Endodermal cell (in vitro differentiated cells): Measurements from ENCODE around the gene FZD2. TPM values are rescaled to one million over a fixed set of nuclear protein-coding genes. Genes with fewer than 3 reads are reported as not detected.
"Not testable (repeated sequence)": the region's sequence is repeated elsewhere in the genome, so short reads cannot be mapped to it uniquely, and the experiment has no call there.

ENCODE experiments used
- DNase-seq: peaks from one replicate; pipeline ENCODE4 v3.0.0-alpha.2; 2017
- H3K27ac ChIP-seq: 2 replicates; pipeline ENCODE4 v1.5.1; 2013; ENCODE audit warnings: mild to moderate bottlenecking, low read depth, low read length, moderate library complexity
- H3K27me3 ChIP-seq: 2 replicates; pipeline ENCODE4 v1.6.1; 2013; ENCODE audit warnings: mild to moderate bottlenecking, low read length, moderate library complexity; ENCODE audit not compliant: insufficient read depth, control insufficient read depth, poor library complexity, severe bottlenecking
- H3K36me3 ChIP-seq: 2 replicates; pipeline ENCODE4 v1.7.0; 2013; ENCODE audit warnings: mild to moderate bottlenecking, low read length, moderate library complexity; ENCODE audit not compliant: control insufficient read depth, insufficient read depth
- H3K4me1 ChIP-seq: one replicate; pipeline ENCODE4 v1.7.0; 2013; ENCODE audit warnings: low read length; ENCODE audit not compliant: control insufficient read depth, insufficient read depth
- H3K4me3 ChIP-seq: 2 replicates; pipeline ENCODE4 v1.5.1; 2013; ENCODE audit warnings: mild to moderate bottlenecking, low read length, moderate library complexity
- H3K9ac ChIP-seq: 2 replicates; pipeline ENCODE4 v1.6.1; 2013; ENCODE audit warnings: mild to moderate bottlenecking, low read length, moderate library complexity; ENCODE audit not compliant: poor library complexity, severe bottlenecking; ENCODE audit errors: extremely low read depth
- H3K9me3 ChIP-seq: 2 replicates; pipeline ENCODE4 v1.6.1; 2013; ENCODE audit warnings: mild to moderate bottlenecking, low read length, moderate library complexity; ENCODE audit not compliant: control insufficient read depth
- H3K27ac Mint-ChIP-seq: 2 replicates; pipeline ENCODE4 v1.8.0; 2020; ENCODE audit warnings: mixed read lengths
- H3K27me3 Mint-ChIP-seq: 2 replicates; pipeline ENCODE4 v1.8.0; 2021; ENCODE audit warnings: mild to moderate bottlenecking, mixed read lengths; ENCODE audit not compliant: insufficient read depth
- H3K36me3 Mint-ChIP-seq: 2 replicates; pipeline ENCODE4 v1.8.0; 2020; ENCODE audit warnings: low read depth, mixed read lengths
- H3K4me1 Mint-ChIP-seq: 2 replicates; pipeline ENCODE4 v1.8.0; 2020; ENCODE audit warnings: mixed read lengths
- H3K4me3 Mint-ChIP-seq: 2 replicates; pipeline ENCODE4 v1.8.0; 2020; ENCODE audit warnings: mild to moderate bottlenecking, moderate library complexity, mixed read lengths
- H3K9me3 Mint-ChIP-seq: 2 replicates; pipeline ENCODE4 v1.8.0; 2020; ENCODE audit warnings: mild to moderate bottlenecking, mixed read lengths
- WGBS, 2 experiments: methylation state at CpG; one replicate each; pipeline versions ENCODE4 v1.1.5 to v1.1.7; 2013; ENCODE audit warnings: missing lambda C conversion rate in 2 of 2, mixed read lengths in 1 of 2; ENCODE audit not compliant: insufficient coverage in 1 of 2, insufficient read length in 1 of 2; 5-methylcytosine and 5-hydroxymethylcytosine counted together
- total RNA-seq, 2 donors: library from RNA; stranded (reverse); fragmentation: NEBNext Ultra II Directional in 1 of 2; extraction: Animal tissue kit (Norgen Biotek cat#: 25700) in 1 of 2; gene quantifications; 2 replicates in 1 of 2; 3 replicates in 1 of 2; pipeline ENCODE4 v1.2.1, GENCODE V29; 2021
- TF ChIP-seq, protein P1 (sequence below): fragments of 200-600 bp; sonication (generic); conservative IDR thresholded peaks from 2 replicates; pipeline ENCODE4 v1.5.0; 2021; ENCODE audit warnings: antibody characterized with exemption, mild to moderate bottlenecking

FZD2 gene
- total RNA-seq, 2 donors from 2014 or later: 20.6 to 21.9 TPM

DNA sequence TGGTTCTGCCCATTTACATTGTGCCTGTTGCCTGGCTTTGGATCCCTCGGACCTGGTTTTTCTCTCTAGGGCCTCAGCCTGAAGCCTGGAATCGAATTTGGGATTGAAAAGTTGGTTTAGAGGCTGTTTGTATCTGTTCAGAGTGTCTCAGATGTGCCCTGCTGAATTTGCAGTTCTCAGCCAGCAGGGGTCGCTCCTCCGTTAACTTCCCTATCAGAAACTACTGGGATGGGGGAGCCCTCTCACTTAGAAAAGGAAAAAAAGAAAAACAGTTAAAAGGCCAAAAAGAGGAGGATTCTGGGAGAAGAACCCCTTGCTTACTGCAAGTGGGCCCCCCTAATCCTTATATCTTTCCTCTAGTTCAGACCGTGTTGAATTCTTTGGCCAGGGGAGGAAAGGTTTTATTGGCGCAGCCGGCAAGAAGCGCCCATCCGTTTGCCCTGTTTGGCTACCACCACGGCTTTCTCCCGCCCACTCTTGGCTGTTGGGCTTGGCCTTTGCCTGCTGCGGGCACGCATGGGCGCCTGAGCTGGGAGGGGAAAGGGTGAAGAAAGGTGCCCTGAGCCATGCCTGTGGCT is 8.7 kb downstream of the FZD2 start:
- no peaks in the 10 kb centered on the region for H3K27me3 ChIP-seq
- H3K27me3 Mint-ChIP-seq: peaks cover 23% of the 10 kb centered on the region
- peak; percentile 78 for DNase-seq
- H3K4me1 ChIP-seq: no peaks in the 10 kb centered on the region
- no peak overlapping the region for H3K4me3 ChIP-seq
- H3K4me3 Mint-ChIP-seq: no peak overlapping the region
- peaks cover 2% of the 10 kb centered on the region for H3K36me3 Mint-ChIP-seq
- peaks cover 9% of the 10 kb centered on the region for H3K9me3 ChIP-seq
- H3K27ac ChIP-seq: no peak overlapping the region
- WGBS, 2 experiments: 85 to 100% methylated on average over 10 to 14 of the region's 14 CpGs
- H3K4me1 Mint-ChIP-seq: peaks cover 17% of the 10 kb centered on the region
- H3K36me3 ChIP-seq: no peaks in the 10 kb centered on the region
- H3K9ac ChIP-seq: no peak overlapping the region
- H3K27ac Mint-ChIP-seq: no peak overlapping the region
- TF ChIP-seq, protein P1, sequence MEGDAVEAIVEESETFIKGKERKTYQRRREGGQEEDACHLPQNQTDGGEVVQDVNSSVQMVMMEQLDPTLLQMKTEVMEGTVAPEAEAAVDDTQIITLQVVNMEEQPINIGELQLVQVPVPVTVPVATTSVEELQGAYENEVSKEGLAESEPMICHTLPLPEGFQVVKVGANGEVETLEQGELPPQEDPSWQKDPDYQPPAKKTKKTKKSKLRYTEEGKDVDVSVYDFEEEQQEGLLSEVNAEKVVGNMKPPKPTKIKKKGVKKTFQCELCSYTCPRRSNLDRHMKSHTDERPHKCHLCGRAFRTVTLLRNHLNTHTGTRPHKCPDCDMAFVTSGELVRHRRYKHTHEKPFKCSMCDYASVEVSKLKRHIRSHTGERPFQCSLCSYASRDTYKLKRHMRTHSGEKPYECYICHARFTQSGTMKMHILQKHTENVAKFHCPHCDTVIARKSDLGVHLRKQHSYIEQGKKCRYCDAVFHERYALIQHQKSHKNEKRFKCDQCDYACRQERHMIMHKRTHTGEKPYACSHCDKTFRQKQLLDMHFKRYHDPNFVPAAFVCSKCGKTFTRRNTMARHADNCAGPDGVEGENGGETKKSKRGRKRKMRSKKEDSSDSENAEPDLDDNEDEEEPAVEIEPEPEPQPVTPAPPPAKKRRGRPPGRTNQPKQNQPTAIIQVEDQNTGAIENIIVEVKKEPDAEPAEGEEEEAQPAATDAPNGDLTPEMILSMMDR: peak; percentile 72
- H3K9me3 Mint-ChIP-seq: peaks cover 29% of the 10 kb centered on the region

DNA sequence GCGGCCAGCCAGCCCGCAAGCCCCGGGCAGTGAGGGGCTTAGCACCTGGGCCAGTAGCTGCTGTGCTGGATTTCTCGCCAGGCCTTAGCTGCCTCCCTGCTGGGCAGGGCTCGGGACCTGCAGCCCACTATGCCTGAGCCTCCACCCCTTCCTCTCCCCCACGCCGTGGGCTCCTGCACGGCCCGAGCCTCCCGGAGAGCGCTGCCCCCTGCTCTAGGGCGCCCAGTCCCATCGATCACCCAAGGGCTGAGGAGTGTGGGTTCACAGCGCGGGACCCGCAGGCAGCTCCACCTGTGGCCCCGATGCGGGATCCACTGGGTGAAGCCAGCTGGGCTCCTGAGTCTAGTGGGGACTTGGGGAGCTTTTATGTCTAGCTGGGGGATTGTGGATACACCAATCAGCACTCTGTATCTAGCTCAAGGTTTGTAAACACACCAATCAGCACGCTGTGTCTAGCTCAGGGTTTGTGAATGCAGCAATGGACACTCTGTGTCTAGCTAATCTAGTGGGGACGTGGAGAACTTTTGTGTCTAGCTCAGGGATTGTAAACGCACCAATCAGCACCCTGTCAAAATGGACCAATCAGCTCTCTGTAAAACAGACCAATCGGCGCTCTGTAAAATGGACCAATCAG is 11.1 kb downstream of the FZD2 start:
- Mint-ChIP-seq H3K27me3 (peaks cover 11% of the 10 kb centered on the region), H3K9me3 (peaks cover 29% of the 10 kb centered on the region)
- not testable (repeated sequence) for H3K36me3 Mint-ChIP-seq, H3K4me1 Mint-ChIP-seq, H3K4me1 ChIP-seq, H3K27ac ChIP-seq, H3K9me3 ChIP-seq, H3K9ac ChIP-seq, H3K4me3 Mint-ChIP-seq, H3K27me3 ChIP-seq, DNase-seq, H3K36me3 ChIP-seq, H3K27ac Mint-ChIP-seq, H3K4me3 ChIP-seq
- WGBS, 2 experiments: 90% methylated on average over 4 to 22 of the region's 23 CpGs

DNA sequence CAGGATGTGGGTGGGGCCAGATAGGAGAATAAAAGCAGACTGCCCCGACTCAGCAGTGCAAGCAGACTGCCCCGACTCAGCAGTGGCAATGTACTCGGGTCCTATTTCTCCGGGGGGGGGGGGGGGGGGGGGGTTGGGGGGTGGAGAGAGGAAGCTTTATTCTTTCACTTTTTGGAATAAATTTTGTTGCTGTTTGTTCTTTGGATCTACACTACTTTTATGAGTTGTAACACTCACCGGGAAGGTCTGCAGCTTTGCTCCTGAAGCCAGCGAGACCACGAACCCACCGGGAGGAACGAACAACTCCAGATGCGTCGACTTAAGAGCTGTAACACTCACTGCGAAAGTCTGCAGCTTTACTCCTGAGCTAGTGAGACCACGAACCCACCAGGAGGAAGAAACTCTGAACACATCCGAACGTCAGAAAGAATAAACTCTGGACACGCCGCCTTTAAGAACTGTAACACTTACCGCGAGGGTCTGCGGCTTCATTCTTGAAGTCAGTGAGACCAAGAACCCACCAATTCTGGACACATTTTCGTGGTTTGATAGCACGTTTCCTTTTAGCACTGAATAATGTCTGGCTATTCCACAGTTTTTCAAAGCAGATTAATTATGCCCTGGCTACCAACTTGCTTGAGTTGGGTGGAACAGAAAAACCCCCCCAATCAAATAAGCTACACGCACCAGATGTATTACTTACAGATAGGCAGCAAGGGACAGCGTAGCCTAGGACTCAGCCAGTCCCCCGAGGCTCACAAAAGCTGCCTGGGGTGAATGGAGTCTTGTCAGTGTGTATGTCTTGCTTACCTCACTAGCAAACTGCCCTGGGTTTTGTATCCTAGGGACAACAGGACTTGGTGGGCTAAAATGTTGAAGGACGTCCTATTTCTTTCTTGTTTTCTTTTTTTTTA is 11.9 kb downstream of the FZD2 start:
- H3K4me3 Mint-ChIP-seq: no peak overlapping the region
- H3K4me1 Mint-ChIP-seq: no peaks in the 10 kb centered on the region
- H3K27me3 Mint-ChIP-seq: peaks cover 13% of the 10 kb centered on the region
- no peak overlapping the region for H3K27ac Mint-ChIP-seq
- Histone ChIP-seq H3K4me3 (no peak overlapping the region), H3K36me3 (no peaks in the 10 kb centered on the region), H3K9me3 (peaks cover 9% of the 10 kb centered on the region), H3K4me1 (no peaks in the 10 kb centered on the region), H3K27me3 (no peaks in the 10 kb centered on the region), H3K27ac (peak overlapping the region; percentile 60), H3K9ac (no peak overlapping the region)
- WGBS, 2 experiments: 69% methylated on average over 19 to 22 of the region's 26 CpGs
- TF ChIP-seq, protein P1: no peak
- H3K36me3 Mint-ChIP-seq: peaks cover 2% of the 10 kb centered on the region
- peak; percentile 80 for DNase-seq
- peaks cover 29% of the 10 kb centered on the region for H3K9me3 Mint-ChIP-seq
